H9 (cell line): ENCODE measurements around the gene SLC24A3. TPM values are rescaled to one million over a fixed set of nuclear protein-coding genes. Genes with fewer than 3 reads are reported as not detected.
A peak's percentile ranks its signal among the peaks of the same experiment; 100 is the strongest.

Source experiments
- DNase-seq: peaks from one replicate; pipeline ENCODE4 v3.0.0-alpha.2; 2017
- H2AFZ ChIP-seq: one replicate; pipeline ENCODE4 v1.6.1; 2013; ENCODE audit warnings: mild to moderate bottlenecking, low read length, control low read depth, moderate library complexity
- H2AK5ac ChIP-seq: 2 replicates; pipeline ENCODE4 v1.6.1; 2013; ENCODE audit warnings: low read length, control low read depth, mixed read lengths; ENCODE audit not compliant: insufficient read length
- H2BK120ac ChIP-seq: one replicate; pipeline ENCODE4 v1.6.1; 2013; ENCODE audit warnings: low read depth, mild to moderate bottlenecking, low read length, control low read depth, inconsistent platforms; ENCODE audit not compliant: poor library complexity, severe bottlenecking
- H2BK12ac ChIP-seq: 2 replicates; pipeline ENCODE4 v1.6.1; 2013; ENCODE audit warnings: low read length, control low read depth, mixed read lengths, low read depth; ENCODE audit not compliant: insufficient read length
- H2BK15ac ChIP-seq: 2 replicates; pipeline ENCODE4 v1.6.1; 2013; ENCODE audit warnings: low read depth, low read length, control low read depth
- H2BK20ac ChIP-seq: one replicate; pipeline ENCODE4 v1.6.1; 2013; ENCODE audit warnings: low read depth, mild to moderate bottlenecking, low read length, control low read depth, inconsistent platforms; ENCODE audit not compliant: poor library complexity, severe bottlenecking
- H2BK5ac ChIP-seq: 2 replicates; pipeline ENCODE4 v1.6.1; 2013; ENCODE audit warnings: low read length, control low read depth, mixed read lengths; ENCODE audit not compliant: insufficient read length
- H3K14ac ChIP-seq: 2 replicates; pipeline ENCODE4 v1.6.1; 2013; ENCODE audit warnings: low read length, control low read depth; ENCODE audit not compliant: insufficient read depth
- H3K18ac ChIP-seq: 2 replicates; pipeline ENCODE4 v1.6.1; 2013; ENCODE audit warnings: low read depth, mild to moderate bottlenecking, mixed read lengths, low read length, control low read depth; ENCODE audit not compliant: insufficient read length
- H3K23ac ChIP-seq: 2 replicates; pipeline ENCODE4 v1.6.1; 2013; ENCODE audit warnings: low read length, control low read depth, mixed read lengths, low read depth; ENCODE audit not compliant: insufficient read length
- H3K23me2 ChIP-seq: 2 replicates; pipeline ENCODE4 v1.6.1; 2013; ENCODE audit warnings: low read depth, mild to moderate bottlenecking, mixed read lengths, low read length, control low read depth; ENCODE audit not compliant: insufficient read length, poor library complexity, severe bottlenecking
- H3K27ac ChIP-seq: 2 replicates; pipeline ENCODE4 v1.5.1; 2013; ENCODE audit warnings: low read length, control low read depth, mixed read lengths, low read depth; ENCODE audit not compliant: insufficient read length
- H3K27me3 ChIP-seq: 2 replicates; pipeline ENCODE4 v1.6.1; 2013; ENCODE audit warnings: low read length, control low read depth, inconsistent platforms; ENCODE audit not compliant: insufficient read depth
- H3K4ac ChIP-seq: 2 replicates; pipeline ENCODE4 v1.6.1; 2013; ENCODE audit warnings: low read depth, mild to moderate bottlenecking, control low read depth, inconsistent platforms, low read length, moderate library complexity
- H3K4me1 ChIP-seq: 2 replicates; pipeline ENCODE4 v1.6.1; 2013; ENCODE audit warnings: low read length, control low read depth, inconsistent platforms; ENCODE audit not compliant: insufficient read depth
- H3K4me2 ChIP-seq: 2 replicates; pipeline ENCODE4 v1.6.1; 2013; ENCODE audit warnings: low read length, control low read depth, mixed read lengths; ENCODE audit not compliant: insufficient read length, insufficient read depth
- H3K56ac ChIP-seq: 2 replicates; pipeline ENCODE4 v1.6.1; 2013; ENCODE audit warnings: low read depth, mild to moderate bottlenecking, mixed read lengths, low read length, control low read depth; ENCODE audit not compliant: insufficient read length
- H3K79me1 ChIP-seq: 2 replicates; pipeline ENCODE4 v1.6.1; 2013; ENCODE audit warnings: low read depth, mild to moderate bottlenecking, moderate library complexity, low read length, control low read depth, inconsistent platforms; ENCODE audit not compliant: insufficient read depth, poor library complexity, severe bottlenecking
- H3K79me2 ChIP-seq: 2 replicates; pipeline ENCODE4 v1.6.1; 2013; ENCODE audit warnings: low read length, control low read depth, inconsistent platforms; ENCODE audit not compliant: insufficient read depth
- H3K9ac ChIP-seq: 2 replicates; pipeline ENCODE4 v1.6.1; 2013; ENCODE audit warnings: low read length, control low read depth, mixed read lengths; ENCODE audit not compliant: insufficient read length; ENCODE audit errors: extremely low read depth
- H3K9me3 ChIP-seq: one replicate; pipeline ENCODE4 v1.6.1; 2013; ENCODE audit warnings: low read depth, low read length, inconsistent platforms; ENCODE audit not compliant: control insufficient read depth
- H3T11ph ChIP-seq: one replicate; pipeline ENCODE4 v1.6.1; 2013; ENCODE audit warnings: mild to moderate bottlenecking, low read length, control low read depth, inconsistent platforms
- H4K20me1 ChIP-seq: one replicate; pipeline ENCODE4 v1.6.1; 2013; ENCODE audit not compliant: control insufficient read depth, insufficient read length, insufficient read depth
- H4K5ac ChIP-seq: 2 replicates; pipeline ENCODE4 v1.6.1; 2013; ENCODE audit warnings: low read depth, mild to moderate bottlenecking, mixed read lengths, low read length, control low read depth; ENCODE audit not compliant: insufficient read length
- H4K8ac ChIP-seq: replicated peaks from 2 replicates; pipeline ENCODE4 v1.6.1; 2013; ENCODE audit warnings: low read length, control low read depth, mixed read lengths, low read depth; ENCODE audit not compliant: insufficient read length
- H4K91ac ChIP-seq: 2 replicates; pipeline ENCODE4 v1.6.1; 2013; ENCODE audit warnings: low read depth, mild to moderate bottlenecking, moderate library complexity, mixed read lengths, low read length, control low read depth; ENCODE audit not compliant: insufficient read length
- H3K27ac Mint-ChIP-seq, 3 experiments: 2 replicates in 2 of 3; 3 replicates in 1 of 3; pipeline ENCODE4 v1.8.0; 2020 to 2021; ENCODE audit warnings: mixed read lengths in 3 of 3, mild to moderate bottlenecking in 1 of 3, moderate library complexity in 1 of 3
- H3K27me3 Mint-ChIP-seq: 2 replicates; pipeline ENCODE4 v1.8.0; 2021; ENCODE audit warnings: low read depth, mild to moderate bottlenecking, moderate library complexity, mixed read lengths
- H3K36me3 Mint-ChIP-seq, 3 experiments: 2 replicates in 2 of 3; 3 replicates in 1 of 3; pipeline ENCODE4 v1.8.0; 2020 to 2021; ENCODE audit warnings: low read depth in 3 of 3, mixed read lengths in 3 of 3; ENCODE audit not compliant: insufficient read depth in 1 of 3
- H3K4me1 Mint-ChIP-seq, 2 experiments: 2 replicates each; pipeline ENCODE4 v1.8.0; 2020; ENCODE audit warnings: mixed read lengths in 2 of 2
- H3K4me3 Mint-ChIP-seq, 2 experiments: 2 replicates in 1 of 2; 3 replicates in 1 of 2; pipeline ENCODE4 v1.8.0; 2020 to 2021; ENCODE audit warnings: mild to moderate bottlenecking in 2 of 2, mixed read lengths in 2 of 2, moderate library complexity in 1 of 2
- H3K9me3 Mint-ChIP-seq, 2 experiments: 2 replicates in 1 of 2; 3 replicates in 1 of 2; pipeline ENCODE4 v1.8.0; 2020; ENCODE audit warnings: mild to moderate bottlenecking in 2 of 2, mixed read lengths in 2 of 2, moderate library complexity in 1 of 2
- WGBS: extraction: QIAGEN DNeasy Blood & Tissue Kit; methylation state at CpG from one replicate; pipeline ENCODE4 v1.1.7; 2013; ENCODE audit warnings: missing lambda C conversion rate, low lambda C conversion rate, mixed read lengths; ENCODE audit not compliant: insufficient read length; ENCODE audit errors: extremely low coverage; 5-methylcytosine and 5-hydroxymethylcytosine counted together
- total RNA-seq: library from RNA; stranded (reverse); gene quantifications from 2 replicates; pipeline ENCODE4 v1.2.1, GENCODE V29; 2021
- TF ChIP-seq, protein P1 (sequence below): fragments of 200-600 bp; sonication (generic); conservative IDR thresholded peaks from 3 replicates; pipeline ENCODE4 v1.8.0; 2021; ENCODE audit warnings: antibody characterized with exemption, mild to moderate bottlenecking

Gene SLC24A3
- total RNA-seq, 1 experiment from 2014 or later = 0.83 TPM

DNA sequence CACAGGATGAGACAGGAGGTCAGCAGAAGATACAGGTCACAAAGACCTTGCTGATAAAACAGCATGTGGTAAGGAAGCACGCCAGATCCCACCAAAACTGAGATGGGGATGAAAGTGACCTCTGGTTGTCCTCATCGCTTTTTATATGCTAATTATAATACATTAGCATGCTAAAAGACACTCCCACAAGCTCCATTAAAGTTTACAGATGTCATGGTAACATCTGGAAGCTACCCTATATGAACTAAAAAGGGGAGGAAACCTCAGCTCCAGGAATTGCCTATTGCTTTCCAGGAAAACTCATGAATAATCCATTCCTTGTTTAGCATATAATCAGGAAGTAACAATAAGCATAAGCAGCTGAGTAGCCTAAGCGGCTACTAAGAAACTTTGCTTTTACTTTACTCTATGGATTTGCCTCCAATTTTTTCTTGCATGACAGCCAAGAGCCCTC, 537.2 kb downstream of the SLC24A3 start:
- Histone ChIP-seq H3K79me2 (no peaks in the 10 kb centered on the region), H4K8ac (no peak overlapping the region), H2AK5ac (no peak overlapping the region), H2BK12ac (no peak overlapping the region), H3K9me3 (no peaks in the 10 kb centered on the region), H4K5ac (no peak overlapping the region), H4K91ac (no peak overlapping the region), H3K9ac (no peak overlapping the region), H2BK20ac (no peak overlapping the region), H3K4me1 (no peaks in the 10 kb centered on the region), H3K4ac (no peak overlapping the region), H4K20me1 (no peaks in the 10 kb centered on the region), H3K56ac (no peak overlapping the region), H3K4me2 (no peak overlapping the region), H2AFZ (no peak overlapping the region), H2BK15ac (no peak overlapping the region), H3K18ac (no peak overlapping the region), H3K23me2 (no peaks in the 10 kb centered on the region), H2BK120ac (no peak overlapping the region), H3K79me1 (no peaks in the 10 kb centered on the region), H2BK5ac (no peak overlapping the region), H3K27ac (no peak overlapping the region), H3K27me3 (no peaks in the 10 kb centered on the region; the same call in 1 of the 2 replicates), H3K23ac (no peak overlapping the region), H3T11ph (no peak overlapping the region), H3K14ac (no peak overlapping the region)
- DNase-seq = peak; percentile 45
- TF ChIP-seq, protein P1, sequence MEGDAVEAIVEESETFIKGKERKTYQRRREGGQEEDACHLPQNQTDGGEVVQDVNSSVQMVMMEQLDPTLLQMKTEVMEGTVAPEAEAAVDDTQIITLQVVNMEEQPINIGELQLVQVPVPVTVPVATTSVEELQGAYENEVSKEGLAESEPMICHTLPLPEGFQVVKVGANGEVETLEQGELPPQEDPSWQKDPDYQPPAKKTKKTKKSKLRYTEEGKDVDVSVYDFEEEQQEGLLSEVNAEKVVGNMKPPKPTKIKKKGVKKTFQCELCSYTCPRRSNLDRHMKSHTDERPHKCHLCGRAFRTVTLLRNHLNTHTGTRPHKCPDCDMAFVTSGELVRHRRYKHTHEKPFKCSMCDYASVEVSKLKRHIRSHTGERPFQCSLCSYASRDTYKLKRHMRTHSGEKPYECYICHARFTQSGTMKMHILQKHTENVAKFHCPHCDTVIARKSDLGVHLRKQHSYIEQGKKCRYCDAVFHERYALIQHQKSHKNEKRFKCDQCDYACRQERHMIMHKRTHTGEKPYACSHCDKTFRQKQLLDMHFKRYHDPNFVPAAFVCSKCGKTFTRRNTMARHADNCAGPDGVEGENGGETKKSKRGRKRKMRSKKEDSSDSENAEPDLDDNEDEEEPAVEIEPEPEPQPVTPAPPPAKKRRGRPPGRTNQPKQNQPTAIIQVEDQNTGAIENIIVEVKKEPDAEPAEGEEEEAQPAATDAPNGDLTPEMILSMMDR = no peak
- H3K4me3 Mint-ChIP-seq = no peak overlapping the region
- H3K9me3 Mint-ChIP-seq = peaks cover 11% of the 10 kb centered on the region in 2 experiments
- peaks cover 34% of the 10 kb centered on the region for H3K27me3 Mint-ChIP-seq
- no CpG with 5 or more reads among the region's 3 CpGs for WGBS
- peaks cover 0 to 5% (median 3%) of the 10 kb centered on the region in 3 experiments; a peak in 1 of 7 replicates for H3K36me3 Mint-ChIP-seq
- H3K4me1 Mint-ChIP-seq = peaks cover 5 to 7% of the 10 kb centered on the region in 2 experiments
- no peak overlapping the region for H3K27ac Mint-ChIP-seq
